Smooth muscle cell of the umbilical artery (primary cell): Measurements from ENCODE around the gene MTERF1. TPM values are rescaled to one million over a fixed set of nuclear protein-coding genes. Genes with fewer than 3 reads are reported as not detected.

Source experiments
- total RNA-seq: library from RNA; depleted of rRNA; stranded (reverse); fragments of >200 nt; gene quantifications from 2 replicates; pipeline ENCODE4 v1.2.3, GENCODE V29; 2014

The MTERF1 gene
- total RNA-seq: 9.5 and 13.1 TPM in 2 replicates

GRCh38 chr7:91880413-91881241, at the start of gene MTERF1:
Gene MTERF1 (minus strand): TSS chr7:91880702. CDS start chr7:91880083, 619 bp downstream.

Other genes with a start within 250 kb of the MTERF1 start
- 56.7 and 69.9 TPM in 2 replicates for gene AKAP9, start 60.2 kb upstream of the MTERF1 start, total RNA-seq